KG1 (cell line): ENCODE results near the gene PARD6G.

Experiments used
- DNase-seq: peaks from one replicate; lab custom pipeline; 2025; lab: John Stamatoyannopoulos, UW

The PARD6G gene

DNA sequence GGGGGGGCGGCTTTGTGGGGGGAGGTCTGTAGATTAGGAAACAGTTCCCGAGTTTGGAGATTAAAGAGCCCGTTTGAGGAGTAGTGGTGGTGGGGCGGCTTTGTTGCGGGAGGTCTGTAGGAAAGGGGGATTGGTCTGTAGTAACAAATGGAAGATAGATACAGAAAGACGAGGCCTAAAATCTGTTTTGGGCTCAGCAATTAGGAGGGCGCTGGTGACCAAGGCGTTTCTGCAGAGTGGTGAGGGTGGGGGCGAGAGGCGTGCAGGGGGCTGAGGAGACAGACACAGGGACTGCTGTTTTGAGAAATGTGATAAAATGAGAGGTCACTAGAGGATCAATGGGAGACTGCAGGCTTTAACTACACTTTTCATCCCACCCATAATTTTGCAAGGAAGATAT lies 139.9 kb downstream of the PARD6G start:
- no peak for DNase-seq
